WI38 (cell line): ENCODE measurements around the gene TCIRG1.
"Not testable (repeated sequence)": the region's sequence is repeated elsewhere in the genome, so short reads cannot be mapped to it uniquely, and the experiment has no call there.

Experiments used
- H3K4me3 ChIP-seq: 2 replicates; pipeline ENCODE4 v1.5.1; 2011; ENCODE audit warnings: low read depth, mild to moderate bottlenecking, control low read depth, low read length
- TF ChIP-seq, protein P1 (sequence below): IDR thresholded peaks from 2 replicates; pipeline ENCODE4 v1.5.1; 2012; ENCODE audit warnings: low read depth, mild to moderate bottlenecking, control low read depth, low read length

Gene TCIRG1, protein sequence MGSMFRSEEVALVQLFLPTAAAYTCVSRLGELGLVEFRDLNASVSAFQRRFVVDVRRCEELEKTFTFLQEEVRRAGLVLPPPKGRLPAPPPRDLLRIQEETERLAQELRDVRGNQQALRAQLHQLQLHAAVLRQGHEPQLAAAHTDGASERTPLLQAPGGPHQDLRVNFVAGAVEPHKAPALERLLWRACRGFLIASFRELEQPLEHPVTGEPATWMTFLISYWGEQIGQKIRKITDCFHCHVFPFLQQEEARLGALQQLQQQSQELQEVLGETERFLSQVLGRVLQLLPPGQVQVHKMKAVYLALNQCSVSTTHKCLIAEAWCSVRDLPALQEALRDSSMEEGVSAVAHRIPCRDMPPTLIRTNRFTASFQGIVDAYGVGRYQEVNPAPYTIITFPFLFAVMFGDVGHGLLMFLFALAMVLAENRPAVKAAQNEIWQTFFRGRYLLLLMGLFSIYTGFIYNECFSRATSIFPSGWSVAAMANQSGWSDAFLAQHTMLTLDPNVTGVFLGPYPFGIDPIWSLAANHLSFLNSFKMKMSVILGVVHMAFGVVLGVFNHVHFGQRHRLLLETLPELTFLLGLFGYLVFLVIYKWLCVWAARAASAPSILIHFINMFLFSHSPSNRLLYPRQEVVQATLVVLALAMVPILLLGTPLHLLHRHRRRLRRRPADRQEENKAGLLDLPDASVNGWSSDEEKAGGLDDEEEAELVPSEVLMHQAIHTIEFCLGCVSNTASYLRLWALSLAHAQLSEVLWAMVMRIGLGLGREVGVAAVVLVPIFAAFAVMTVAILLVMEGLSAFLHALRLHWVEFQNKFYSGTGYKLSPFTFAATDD

DNA sequence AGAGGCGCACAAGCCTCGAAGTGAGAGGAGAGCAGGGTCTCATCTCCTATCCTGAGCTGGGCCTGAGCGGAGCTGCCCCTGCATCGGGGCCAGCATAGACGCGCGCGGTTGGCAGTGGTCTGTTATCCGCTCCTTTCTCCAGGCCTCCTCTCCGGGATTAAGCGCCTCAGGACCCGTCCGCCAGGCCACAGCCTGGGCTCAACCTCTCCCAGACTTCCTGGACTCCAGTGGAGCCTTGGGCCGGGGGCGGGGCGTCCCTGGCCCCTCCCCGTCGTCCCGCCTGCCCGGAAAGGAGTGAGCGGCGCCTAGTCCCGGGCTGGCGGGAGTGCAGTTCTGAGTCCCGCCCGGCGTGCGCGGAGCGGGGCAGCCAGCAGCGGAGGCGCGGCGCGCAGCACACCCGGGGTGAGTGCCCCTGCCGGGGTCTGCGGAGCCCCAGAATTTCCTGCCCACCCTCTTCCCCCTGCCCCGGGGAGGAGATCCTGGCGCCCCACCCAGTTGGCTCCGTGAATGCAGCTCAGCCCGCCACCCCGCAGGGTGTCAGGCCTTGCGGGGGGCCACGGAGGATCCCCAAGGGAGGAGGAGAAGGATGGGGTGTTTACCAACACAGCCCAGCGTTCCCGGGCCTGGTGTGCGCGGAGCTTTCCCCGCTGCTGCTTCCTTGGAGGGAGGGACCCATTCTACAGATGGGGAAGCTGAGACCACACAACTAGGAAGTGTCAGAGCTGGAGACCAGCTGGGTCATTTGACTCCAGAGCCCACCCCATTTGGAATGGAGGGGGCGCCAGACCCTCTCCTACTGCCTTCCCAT is at the start of gene TCIRG1:
Gene TCIRG1, plus strand, starts transcription at position 308 of the 808 bp plus-strand sequence. CDS start 2,247 bp downstream, outside the sequence.
- TF ChIP-seq, protein P1, sequence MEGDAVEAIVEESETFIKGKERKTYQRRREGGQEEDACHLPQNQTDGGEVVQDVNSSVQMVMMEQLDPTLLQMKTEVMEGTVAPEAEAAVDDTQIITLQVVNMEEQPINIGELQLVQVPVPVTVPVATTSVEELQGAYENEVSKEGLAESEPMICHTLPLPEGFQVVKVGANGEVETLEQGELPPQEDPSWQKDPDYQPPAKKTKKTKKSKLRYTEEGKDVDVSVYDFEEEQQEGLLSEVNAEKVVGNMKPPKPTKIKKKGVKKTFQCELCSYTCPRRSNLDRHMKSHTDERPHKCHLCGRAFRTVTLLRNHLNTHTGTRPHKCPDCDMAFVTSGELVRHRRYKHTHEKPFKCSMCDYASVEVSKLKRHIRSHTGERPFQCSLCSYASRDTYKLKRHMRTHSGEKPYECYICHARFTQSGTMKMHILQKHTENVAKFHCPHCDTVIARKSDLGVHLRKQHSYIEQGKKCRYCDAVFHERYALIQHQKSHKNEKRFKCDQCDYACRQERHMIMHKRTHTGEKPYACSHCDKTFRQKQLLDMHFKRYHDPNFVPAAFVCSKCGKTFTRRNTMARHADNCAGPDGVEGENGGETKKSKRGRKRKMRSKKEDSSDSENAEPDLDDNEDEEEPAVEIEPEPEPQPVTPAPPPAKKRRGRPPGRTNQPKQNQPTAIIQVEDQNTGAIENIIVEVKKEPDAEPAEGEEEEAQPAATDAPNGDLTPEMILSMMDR: no peak

DNA sequence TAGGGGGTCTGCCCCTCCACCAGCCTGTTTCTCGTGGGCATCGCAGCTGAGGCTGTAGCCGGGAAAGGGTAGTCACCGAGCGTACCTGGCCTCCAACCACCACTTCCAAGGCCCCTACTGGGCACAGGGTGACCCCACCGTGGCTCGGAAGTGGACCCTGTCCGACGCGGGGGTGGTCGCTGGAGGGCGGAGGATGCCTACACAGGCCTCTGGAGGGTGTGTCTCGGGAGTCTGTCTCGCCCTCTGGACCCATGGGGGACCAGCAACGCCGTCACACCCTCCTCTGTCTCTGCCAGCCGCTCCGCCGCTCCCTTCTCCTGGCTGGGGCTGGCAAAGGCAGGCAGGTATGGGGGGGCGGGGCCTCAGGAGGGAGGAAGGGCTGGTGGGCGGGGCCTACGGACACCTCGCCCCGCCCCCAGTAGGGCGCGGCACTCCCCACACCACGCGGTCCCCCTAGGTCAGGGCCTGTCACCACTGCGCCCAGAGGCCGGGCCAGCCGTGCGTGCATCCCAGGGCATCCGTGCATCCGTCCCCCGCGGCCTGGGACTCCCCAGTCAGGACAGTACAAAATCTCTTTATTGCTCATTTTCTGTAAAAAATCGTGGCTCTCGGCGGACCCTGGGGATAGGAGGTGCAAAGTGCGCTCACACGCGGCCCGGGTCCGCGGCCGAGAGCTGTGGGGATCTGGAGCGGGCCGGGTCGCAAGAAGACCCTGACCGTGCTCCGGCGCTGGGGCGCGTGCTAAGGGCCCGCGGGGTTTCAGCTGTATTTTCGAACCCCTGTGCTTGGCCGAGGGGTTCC is 48.1 kb upstream of the TCIRG1 start:
- H3K4me3 ChIP-seq: not testable (repeated sequence)

More for the DNA sequence above, at the start of gene TCIRG1:
- H3K4me3 ChIP-seq: peak within 1 kb of the TSS; percentile 68

- H3K4me3 ChIP-seq: not testable (repeated sequence)
These were observed 47.3 kb upstream of the TCIRG1 start for GRCh38 chr11:67991347-67992121.

DNA sequence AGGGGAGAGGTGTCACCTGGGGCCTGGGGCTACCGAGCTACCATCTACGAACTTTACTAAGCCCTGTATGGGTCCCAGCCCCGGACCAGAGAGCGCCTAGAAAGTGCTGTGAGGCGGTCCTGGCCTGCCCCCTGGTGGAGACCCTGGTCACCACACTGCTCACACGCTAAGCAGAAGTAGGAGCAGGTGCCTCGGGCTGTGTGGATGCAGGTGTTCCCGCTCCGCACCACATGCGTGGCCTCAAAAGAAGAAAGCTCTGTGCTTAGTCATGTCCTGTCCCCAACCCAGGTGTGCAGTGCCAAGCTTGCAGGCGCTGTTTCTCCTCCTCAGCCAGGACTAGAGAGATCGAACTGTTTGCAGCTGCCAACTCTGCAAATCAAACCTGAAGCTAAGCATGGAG is 45.0 kb upstream of the TCIRG1 start:
- not testable (repeated sequence) for H3K4me3 ChIP-seq
- TF ChIP-seq, protein P1: peak; percentile 6; the same call in 1 of the 2 replicates

GRCh38 chr11:67994387-67994786 is 44.4 kb upstream of the TCIRG1 start:
- not testable (repeated sequence) for H3K4me3 ChIP-seq

DNA sequence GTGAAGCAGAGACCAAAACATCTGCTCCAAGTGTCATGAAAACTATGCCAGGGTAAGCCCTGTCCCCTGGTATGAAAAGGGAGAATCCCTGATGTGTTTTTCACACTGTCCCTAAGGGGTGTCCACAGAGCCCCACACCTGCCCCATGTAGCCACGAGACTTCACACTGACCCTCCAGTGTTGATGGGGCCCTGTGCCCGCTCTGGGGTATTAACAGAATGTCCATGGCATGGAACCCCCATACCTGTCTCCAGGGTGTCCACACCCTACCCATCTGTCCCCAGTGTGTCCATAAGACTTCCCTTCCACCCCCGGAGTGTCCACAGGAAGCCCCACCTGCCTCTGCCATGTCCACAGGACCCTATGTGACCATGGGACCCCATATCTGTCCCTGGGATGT is 43.7 kb upstream of the TCIRG1 start:
- not testable (repeated sequence) for H3K4me3 ChIP-seq

- H3K4me3 ChIP-seq: not testable (repeated sequence)
These were observed 43.2 kb upstream of the TCIRG1 start for GRCh38 chr11:67995579-67995978.

- no peak overlapping the region for H3K4me3 ChIP-seq
- TF ChIP-seq, protein P1: no peak
These were observed 42.8 kb upstream of the TCIRG1 start for GRCh38 chr11:67996051-67996450.
